PC-9 (cell line): ENCODE measurements around the gene RBMS1. TPM values are rescaled to one million over a fixed set of nuclear protein-coding genes. Genes with fewer than 3 reads are reported as not detected.

Experiments used
- BruUV-seq: library from RNA; stranded (reverse); fragments of 400-500 nt; replicated peaks from 2 replicates; lab custom pipeline; 2021; lab: Mats Ljungman, UMichigan
- CTCF ChIA-PET: fragments of 300-600 bp; sonication (Branson Sonifier 250); formaldehyde crosslinking; loops from one replicate; lab custom pipeline; 2022; ENCODE audit warnings: antibody characterized with exemption; lab: Charles Lee
- POLR2A ChIA-PET: fragments of 300-600 bp; sonication (Branson Sonifier 250); formaldehyde crosslinking; loops from one replicate; lab custom pipeline; 2022; ENCODE audit warnings: antibody characterized with exemption; ENCODE audit not compliant: unreplicated experiment; lab: Charles Lee
- DNase-seq, 2 experiments: peaks; one replicate each; pipeline versions ENCODE4 v3.0.0 to v3.0.0-alpha.2; 2015 to 2022; ENCODE audit warnings: mixed read lengths in 1 of 2
- H2AFZ ChIP-seq: fragments of 200-600 bp; sonication (generic); 2 replicates; pipeline ENCODE4 v1.8.1; 2017; ENCODE audit warnings: antibody characterized with exemption
- H3F3A ChIP-seq: fragments of 200-600 bp; sonication (generic); 2 replicates; pipeline ENCODE4 v1.8.1; 2017; ENCODE audit warnings: antibody characterized with exemption, mild to moderate bottlenecking, low read depth; ENCODE audit not compliant: insufficient read depth
- H3K27ac ChIP-seq: fragments of 200-600 bp; sonication (generic); 2 replicates; pipeline ENCODE4 v1.6.1; 2016; ENCODE audit warnings: mixed run types
- H3K27me3 ChIP-seq: fragments of 200-600 bp; sonication (generic); 2 replicates; pipeline ENCODE4 v1.6.1; 2016; ENCODE audit warnings: low read depth, mixed run types; ENCODE audit not compliant: insufficient read depth
- H3K36me3 ChIP-seq: fragments of 200-600 bp; sonication (generic); 2 replicates; pipeline ENCODE4 v1.6.1; 2016; ENCODE audit warnings: low read depth, mixed run types
- H3K4me1 ChIP-seq: fragments of 200-600 bp; sonication (generic); replicated peaks from 2 replicates; pipeline ENCODE4 v1.6.1; 2016; ENCODE audit warnings: mixed run types; ENCODE audit not compliant: insufficient read depth
- H3K4me2 ChIP-seq: fragments of 200-600 bp; sonication (generic); 2 replicates; pipeline ENCODE4 v1.6.1; 2017; ENCODE audit warnings: mixed run types
- H3K4me3 ChIP-seq: fragments of 200-600 bp; sonication (generic); 2 replicates; pipeline ENCODE4 v1.6.1; 2016; ENCODE audit warnings: mixed run types
- H3K79me2 ChIP-seq: fragments of 200-600 bp; sonication (generic); 2 replicates; pipeline ENCODE4 v1.6.1; 2017; ENCODE audit warnings: low read depth, mixed run types
- H3K9me2 ChIP-seq: fragments of 200-600 bp; sonication (generic); 2 replicates; pipeline ENCODE4 v1.8.1; 2017; ENCODE audit warnings: mild to moderate bottlenecking; ENCODE audit not compliant: insufficient read depth
- H3K9me3 ChIP-seq: fragments of 200-600 bp; sonication (generic); 2 replicates; pipeline ENCODE4 v1.8.1; 2016; ENCODE audit warnings: low read depth; ENCODE audit not compliant: insufficient read depth
- H4K20me1 ChIP-seq: fragments of 200-600 bp; sonication (generic); 2 replicates; pipeline ENCODE4 v1.8.1; 2017; ENCODE audit not compliant: insufficient read depth
- EZH2 ChIP-seq: fragments of 200-600 bp; sonication (generic); IDR thresholded peaks from 2 replicates; pipeline ENCODE4 v1.8.0; 2017; ENCODE audit warnings: antibody characterized with exemption, low read depth
- intact Hi-C: fragments of 100-400 bp; cut with micrococcal nuclease; formaldehyde crosslinking; loops from one replicate; pipeline ENCODE4 v1.10.0; 2022; ENCODE audit not compliant: unreplicated experiment
- total RNA-seq: library from RNA; stranded (reverse); gene quantifications from 2 replicates; pipeline ENCODE4 v1.2.3, GENCODE V29; 2021
- TF ChIP-seq, protein P1 (sequence below): fragments of 200-600 bp; sonication (generic); conservative IDR thresholded peaks from 2 replicates; pipeline ENCODE4 v1.6.1; 2017; ENCODE audit warnings: mixed run types, antibody characterized with exemption, mild to moderate bottlenecking, moderate library complexity

RBMS1 gene
- total RNA-seq, 1 experiment from 2014 or later = 65.1 TPM

DNA sequence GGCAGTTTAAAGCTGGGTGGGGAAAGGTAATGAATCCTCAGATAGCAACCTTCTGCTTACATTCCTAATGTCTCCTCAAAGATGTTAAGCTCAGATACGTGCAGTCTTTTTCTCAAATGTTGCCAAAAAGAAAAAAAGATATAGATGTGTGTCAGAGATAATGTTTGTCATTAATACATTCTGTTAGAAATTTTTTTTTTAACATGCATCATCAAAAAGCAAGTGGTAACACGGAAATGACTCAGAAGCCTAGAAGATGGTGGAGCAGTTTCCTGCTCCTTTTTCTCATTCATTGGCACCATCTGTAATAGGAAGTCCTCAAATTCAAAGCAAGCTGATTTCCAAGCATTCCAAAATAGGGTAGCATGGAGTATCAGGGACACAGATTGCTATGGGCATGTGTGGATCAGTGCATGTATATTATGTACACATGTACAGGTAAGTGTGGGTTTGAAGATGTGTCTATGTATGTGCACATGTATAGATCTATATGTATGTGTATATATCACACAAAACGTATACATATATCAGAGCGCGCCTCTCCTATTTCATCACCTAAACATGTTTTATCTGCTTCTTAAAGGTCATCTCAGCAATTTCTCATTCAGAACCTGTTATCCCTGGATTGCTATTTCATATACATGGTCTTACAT lies 213.7 kb downstream of the RBMS1 start:
- no TSS peak for BruUV-seq
- H3K36me3 ChIP-seq = peaks cover 29% of the 10 kb centered on the region
- no peaks in the 10 kb centered on the region for H3K27me3 ChIP-seq
- H4K20me1 ChIP-seq = no peaks in the 10 kb centered on the region
- H3K4me3 ChIP-seq = no peak overlapping the region
- H2AFZ ChIP-seq = no peak overlapping the region
- no peaks in the 10 kb centered on the region; the same call in 1 of the 2 replicates for H3K4me1 ChIP-seq
- H3K9me3 ChIP-seq = no peaks in the 10 kb centered on the region
- no peaks in the 10 kb centered on the region for H3K79me2 ChIP-seq
- H3K4me2 ChIP-seq = no peak overlapping the region
- no peak for DNase-seq
- intact Hi-C loops = loop anchor here (10.0 kb wide), 1 partner anchor 695 kb away; no protein-coding TSS in a partner anchor
- ChIA-PET POLR2A (interaction anchor here (0.6 to 0.8 kb wide), 3 partner anchors 133 to 716 kb away, joined by 3 to 4 read pairs (median 3); no protein-coding TSS in a partner anchor), CTCF (interaction anchor here (1.6 kb wide), 1 partner anchor 10 kb away, joined by 5 read pairs; no protein-coding TSS in a partner anchor)
- 0 out of 2 replicates have a peak, but pooled peaks cover 9% of the 10 kb centered on the region for H3F3A ChIP-seq
- no peak overlapping the region for H3K27ac ChIP-seq
- TF ChIP-seq, protein P1, sequence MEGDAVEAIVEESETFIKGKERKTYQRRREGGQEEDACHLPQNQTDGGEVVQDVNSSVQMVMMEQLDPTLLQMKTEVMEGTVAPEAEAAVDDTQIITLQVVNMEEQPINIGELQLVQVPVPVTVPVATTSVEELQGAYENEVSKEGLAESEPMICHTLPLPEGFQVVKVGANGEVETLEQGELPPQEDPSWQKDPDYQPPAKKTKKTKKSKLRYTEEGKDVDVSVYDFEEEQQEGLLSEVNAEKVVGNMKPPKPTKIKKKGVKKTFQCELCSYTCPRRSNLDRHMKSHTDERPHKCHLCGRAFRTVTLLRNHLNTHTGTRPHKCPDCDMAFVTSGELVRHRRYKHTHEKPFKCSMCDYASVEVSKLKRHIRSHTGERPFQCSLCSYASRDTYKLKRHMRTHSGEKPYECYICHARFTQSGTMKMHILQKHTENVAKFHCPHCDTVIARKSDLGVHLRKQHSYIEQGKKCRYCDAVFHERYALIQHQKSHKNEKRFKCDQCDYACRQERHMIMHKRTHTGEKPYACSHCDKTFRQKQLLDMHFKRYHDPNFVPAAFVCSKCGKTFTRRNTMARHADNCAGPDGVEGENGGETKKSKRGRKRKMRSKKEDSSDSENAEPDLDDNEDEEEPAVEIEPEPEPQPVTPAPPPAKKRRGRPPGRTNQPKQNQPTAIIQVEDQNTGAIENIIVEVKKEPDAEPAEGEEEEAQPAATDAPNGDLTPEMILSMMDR = no peak
- TF ChIP-seq EZH2 = no peak
- H3K9me2 ChIP-seq = no peaks in the 10 kb centered on the region

DNA sequence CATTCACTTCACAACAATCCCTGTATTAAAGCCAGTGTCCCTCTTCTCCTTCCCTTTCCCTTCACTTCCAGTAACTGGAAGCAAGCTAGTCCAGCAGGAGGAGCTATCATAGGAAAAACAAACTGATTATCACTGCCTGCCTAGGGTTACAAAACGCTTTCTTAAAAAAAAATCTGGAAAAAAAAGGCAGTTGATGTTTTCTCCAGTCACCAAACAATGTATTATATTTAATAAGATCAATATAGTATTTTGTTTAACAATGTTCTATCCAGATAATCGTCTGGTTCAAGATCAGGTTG lies 214.8 kb downstream of the RBMS1 start:
- BruUV-seq = no TSS peak
- Histone ChIP-seq H2AFZ (no peak overlapping the region), H3K4me3 (no peak overlapping the region), H3K9me2 (no peaks in the 10 kb centered on the region), H3K4me2 (no peak overlapping the region), H3K27ac (no peak overlapping the region), H3K36me3 (peaks cover 33% of the 10 kb centered on the region; the same call in 1 of the 2 replicates), H3K4me1 (no peaks in the 10 kb centered on the region; the same call in 1 of the 2 replicates), H3K9me3 (no peaks in the 10 kb centered on the region), H3K27me3 (no peaks in the 10 kb centered on the region), H3K79me2 (no peaks in the 10 kb centered on the region), H4K20me1 (no peaks in the 10 kb centered on the region), H3F3A (0 out of 2 replicates have a peak, but pooled peaks cover 9% of the 10 kb centered on the region)
- CTCF ChIA-PET = interaction anchor here (1.6 kb wide), 1 partner anchor 8 kb away, joined by 5 read pairs; no protein-coding TSS in a partner anchor
- intact Hi-C loops = loop anchor here (10.0 kb wide), 1 partner anchor 696 kb away; no protein-coding TSS in a partner anchor
- TF ChIP-seq, protein P1 = peak; percentile 34; the same call in 1 of the 2 replicates
- no peak for TF ChIP-seq EZH2
- POLR2A ChIA-PET = no interaction called here
- no peak for DNase-seq

DNA sequence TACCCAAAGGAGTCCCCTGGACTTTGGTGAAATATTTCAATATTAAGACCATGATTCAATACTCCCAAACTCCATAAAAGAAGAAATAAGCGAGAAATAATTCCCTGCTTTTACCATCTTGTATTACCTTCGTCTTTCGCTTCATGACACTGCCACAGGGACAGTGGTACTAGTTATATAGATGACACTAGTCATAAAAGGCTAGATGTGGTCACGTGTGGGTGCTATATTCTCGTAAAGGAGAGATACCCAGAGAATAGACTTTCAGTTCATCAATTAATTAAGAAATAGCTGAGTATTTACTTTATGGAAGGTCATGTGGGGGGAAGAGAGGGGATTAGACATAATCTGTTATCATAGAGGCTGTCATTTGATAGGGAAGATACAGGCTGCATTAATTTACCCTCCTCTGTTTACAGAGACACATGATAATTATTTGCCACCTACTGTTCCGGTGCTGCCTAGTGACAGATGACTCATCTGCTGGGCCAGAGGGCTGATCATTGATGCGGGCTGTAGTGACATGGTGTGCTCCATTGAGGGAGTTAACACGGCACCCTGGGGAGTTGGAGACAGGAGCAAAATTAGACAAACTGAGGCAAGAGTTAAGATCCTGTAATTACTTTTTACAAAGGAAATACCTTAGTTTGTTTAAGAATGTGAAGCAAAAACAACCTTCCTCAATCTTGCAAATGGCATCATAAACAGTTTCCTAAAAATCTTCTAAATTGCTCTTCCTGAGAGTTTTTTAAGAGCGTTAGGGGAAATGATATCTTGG lies 215.3 kb downstream of the RBMS1 start:
- no peaks in the 10 kb centered on the region for H4K20me1 ChIP-seq
- peaks cover 33% of the 10 kb centered on the region; the same call in 1 of the 2 replicates for H3K36me3 ChIP-seq
- DNase-seq = no peak
- H3F3A ChIP-seq = 0 out of 2 replicates have a peak, but pooled peaks cover 9% of the 10 kb centered on the region
- intact Hi-C loops = loop anchor here (10.0 kb wide), 1 partner anchor 697 kb away; no protein-coding TSS in a partner anchor
- no peak for TF ChIP-seq EZH2
- TF ChIP-seq, protein P1 = no peak
- H3K4me3 ChIP-seq = no peak overlapping the region
- no TSS peak for BruUV-seq
- H3K27ac ChIP-seq = no peak overlapping the region
- POLR2A ChIA-PET = no interaction called here
- no peak overlapping the region for H3K4me2 ChIP-seq
- no peaks in the 10 kb centered on the region; the same call in 1 of the 2 replicates for H3K4me1 ChIP-seq
- H3K27me3 ChIP-seq = no peaks in the 10 kb centered on the region
- H2AFZ ChIP-seq = no peak overlapping the region
- H3K9me3 ChIP-seq = no peaks in the 10 kb centered on the region
- no peaks in the 10 kb centered on the region for H3K9me2 ChIP-seq
- CTCF ChIA-PET = interaction anchor here (1.6 kb wide), 1 partner anchor 8 kb away, joined by 5 read pairs; no protein-coding TSS in a partner anchor
- H3K79me2 ChIP-seq = no peaks in the 10 kb centered on the region
